ENCODE data around the gene STRN.

STRN gene

DNA sequence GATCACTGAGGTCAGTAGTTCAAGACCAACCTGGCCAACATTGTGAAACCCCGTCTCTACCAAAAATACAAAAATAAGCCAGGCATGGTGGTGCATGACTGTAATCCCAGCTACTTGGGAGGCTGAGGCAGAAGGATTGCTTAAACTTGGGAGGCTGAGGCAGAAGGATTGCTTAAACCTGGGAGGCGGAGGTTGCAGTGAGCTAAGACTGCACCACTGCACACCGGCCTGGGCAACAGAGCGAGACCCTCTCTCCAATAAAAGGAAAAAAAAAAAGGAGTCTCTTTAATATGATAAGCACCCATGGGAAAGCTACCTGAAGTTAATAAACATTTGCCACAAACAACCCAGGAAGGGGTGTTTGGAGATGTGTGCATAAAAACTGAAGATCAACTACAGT lies 2.6 kb downstream of the STRN start:
- TF ChIP-seq, protein P1, sequence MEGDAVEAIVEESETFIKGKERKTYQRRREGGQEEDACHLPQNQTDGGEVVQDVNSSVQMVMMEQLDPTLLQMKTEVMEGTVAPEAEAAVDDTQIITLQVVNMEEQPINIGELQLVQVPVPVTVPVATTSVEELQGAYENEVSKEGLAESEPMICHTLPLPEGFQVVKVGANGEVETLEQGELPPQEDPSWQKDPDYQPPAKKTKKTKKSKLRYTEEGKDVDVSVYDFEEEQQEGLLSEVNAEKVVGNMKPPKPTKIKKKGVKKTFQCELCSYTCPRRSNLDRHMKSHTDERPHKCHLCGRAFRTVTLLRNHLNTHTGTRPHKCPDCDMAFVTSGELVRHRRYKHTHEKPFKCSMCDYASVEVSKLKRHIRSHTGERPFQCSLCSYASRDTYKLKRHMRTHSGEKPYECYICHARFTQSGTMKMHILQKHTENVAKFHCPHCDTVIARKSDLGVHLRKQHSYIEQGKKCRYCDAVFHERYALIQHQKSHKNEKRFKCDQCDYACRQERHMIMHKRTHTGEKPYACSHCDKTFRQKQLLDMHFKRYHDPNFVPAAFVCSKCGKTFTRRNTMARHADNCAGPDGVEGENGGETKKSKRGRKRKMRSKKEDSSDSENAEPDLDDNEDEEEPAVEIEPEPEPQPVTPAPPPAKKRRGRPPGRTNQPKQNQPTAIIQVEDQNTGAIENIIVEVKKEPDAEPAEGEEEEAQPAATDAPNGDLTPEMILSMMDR (IDR thresholded peaks at IDR 0.05; ENCODE audit: insufficient read depth, low read depth, low read length, missing control alignments), result no peak
- H3K4me3 ChIP-seq (ENCODE audit: low read depth, low read length), result no peak overlapping the region

DNA sequence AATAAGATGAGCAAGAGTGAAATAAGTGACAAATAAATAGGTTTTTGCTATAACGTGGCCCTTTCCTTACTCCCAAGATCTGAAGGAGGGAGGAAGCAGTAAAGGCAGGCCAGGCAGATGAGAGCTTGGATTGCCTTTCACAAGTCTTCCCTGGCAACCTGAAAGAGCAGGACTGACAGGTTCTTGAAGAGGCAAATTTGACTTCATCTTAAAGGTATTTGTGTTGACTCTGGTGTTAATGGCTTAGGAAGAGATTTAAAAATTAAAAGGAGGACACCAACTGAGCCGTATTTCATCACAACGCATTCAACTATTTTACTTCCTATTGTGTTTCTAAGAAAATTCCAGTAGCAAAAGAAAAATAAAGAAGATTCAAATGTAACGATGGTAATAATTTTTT lies 3.2 kb downstream of the STRN start:
- DNase-seq (ENCODE audit: low read depth), result no peak
- TF ChIP-seq, protein P1 (IDR thresholded peaks at IDR 0.05; ENCODE audit: insufficient read depth, low read depth, low read length, missing control alignments), result no peak
- H3K4me3 ChIP-seq (ENCODE audit: low read depth, low read length), result no peak overlapping the region

More for the DNA sequence above, 2.6 kb downstream of the STRN start:
- DNase-seq (ENCODE audit: low read depth), result no peak

DNA sequence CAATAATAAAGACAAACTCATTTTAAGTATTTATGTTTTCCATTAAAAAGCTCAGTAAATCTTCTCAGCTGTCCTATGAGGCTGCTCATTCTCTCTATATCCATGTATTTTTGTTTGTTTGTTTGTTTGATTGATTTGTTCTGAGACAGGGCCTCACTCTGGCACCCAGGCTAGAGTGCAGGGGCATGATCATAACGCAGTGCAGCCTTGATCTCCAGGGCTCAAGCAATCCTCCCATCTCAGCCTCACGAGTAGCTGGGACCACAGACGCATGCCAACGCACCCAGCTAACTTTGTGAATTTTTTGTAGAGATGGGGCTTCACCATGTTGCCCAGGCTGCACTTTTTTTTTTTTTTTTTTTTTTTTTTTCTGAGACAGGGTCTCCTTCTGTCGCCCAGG lies 5.6 kb downstream of the STRN start:
- DNase-seq (ENCODE audit: low read depth), result no peak
- TF ChIP-seq, protein P1 (IDR thresholded peaks at IDR 0.05; ENCODE audit: insufficient read depth, low read depth, low read length, missing control alignments), result no peak
- H3K4me3 ChIP-seq (ENCODE audit: low read depth, low read length), result no peak overlapping the region

DNA sequence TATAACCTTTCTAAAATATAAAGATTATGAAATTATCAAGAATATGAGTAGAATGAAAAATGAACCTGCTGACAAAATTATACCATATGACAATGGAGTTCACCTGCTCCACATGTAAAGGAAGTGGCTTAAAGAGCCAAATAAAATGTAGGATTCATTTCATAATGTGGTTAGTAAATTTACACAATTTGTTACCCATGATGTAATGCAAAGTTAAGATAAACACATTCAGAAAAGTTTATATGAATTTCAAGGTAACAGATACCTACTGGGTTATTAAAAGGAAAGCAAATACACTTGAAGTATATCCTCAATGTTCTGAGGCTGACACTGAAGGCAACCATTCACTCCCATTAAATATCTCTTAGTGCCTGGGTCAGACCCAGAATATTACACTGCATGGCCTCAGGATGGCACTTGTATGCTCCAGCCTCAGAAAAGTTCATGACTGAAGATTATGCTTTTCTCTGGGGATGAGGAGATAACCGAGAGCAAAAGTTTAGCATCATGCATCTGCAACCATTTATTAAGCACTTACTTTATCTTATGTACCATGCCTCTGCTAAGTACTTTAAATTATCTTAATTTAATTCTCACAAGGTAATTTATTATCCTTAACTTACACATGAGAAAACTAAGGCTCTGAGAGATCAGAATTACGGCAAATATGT lies 6.2 kb downstream of the STRN start:
- no peak for DNase-seq (ENCODE audit: low read depth)
- no peak overlapping the region for H3K4me3 ChIP-seq (ENCODE audit: low read depth, low read length)
- TF ChIP-seq, protein P1 (IDR thresholded peaks at IDR 0.05; ENCODE audit: insufficient read depth, low read depth, low read length, missing control alignments), result no peak

DNA sequence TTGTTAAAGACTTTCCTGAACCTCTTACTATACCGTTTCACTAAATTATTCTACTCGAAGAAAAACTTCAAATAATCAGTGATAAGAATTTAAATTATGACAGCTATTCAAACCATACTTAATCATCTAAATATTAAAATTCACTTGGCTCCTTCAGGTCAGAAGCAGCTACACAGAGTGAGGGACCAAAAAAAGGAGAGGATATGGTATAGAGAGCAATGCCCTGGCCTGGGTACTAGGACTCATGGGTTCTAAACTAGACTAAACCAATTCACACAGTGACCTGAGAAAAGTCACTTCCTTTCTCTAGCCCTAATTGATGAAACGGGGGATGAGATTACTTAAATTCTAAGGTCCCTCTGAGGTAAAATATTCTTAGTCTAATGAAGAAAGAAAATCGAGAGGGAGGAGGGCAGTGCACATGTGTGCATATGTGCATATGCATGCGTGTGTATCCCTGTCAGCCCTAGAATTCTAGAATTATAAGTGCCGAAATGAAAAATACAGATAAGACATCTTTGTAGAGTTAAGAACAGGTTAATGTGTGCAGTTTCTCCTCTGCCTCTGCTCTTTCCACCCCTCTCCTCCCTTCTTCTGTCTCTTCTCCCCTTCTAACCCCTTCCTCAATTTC lies 11.2 kb downstream of the STRN start:
- DNase-seq (ENCODE audit: low read depth), result no peak
- TF ChIP-seq, protein P1 (IDR thresholded peaks at IDR 0.05; ENCODE audit: insufficient read depth, low read depth, low read length, missing control alignments), result no peak
- no peak overlapping the region for H3K4me3 ChIP-seq (ENCODE audit: low read depth, low read length)

DNA sequence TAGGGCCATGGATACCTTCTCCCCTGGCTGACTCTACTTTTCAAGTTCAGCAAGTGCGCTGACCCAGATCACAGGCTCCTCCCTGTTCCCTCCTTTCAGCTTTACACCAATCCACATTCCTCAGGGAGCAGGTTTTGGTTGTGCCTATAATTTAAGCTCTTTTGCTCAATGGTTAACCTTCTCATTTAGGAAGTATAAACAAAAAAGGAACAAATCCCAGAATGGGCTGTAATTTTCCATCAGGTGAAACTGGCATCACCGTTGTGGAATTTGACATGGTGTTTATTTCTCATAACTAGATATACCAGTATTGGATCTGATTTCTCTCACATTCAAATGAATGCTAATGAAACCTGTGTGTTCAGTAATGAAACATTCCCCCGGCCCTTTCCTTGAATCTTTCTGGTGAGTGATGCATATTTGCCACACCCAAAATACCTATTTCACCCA lies 13.6 kb downstream of the STRN start:
- TF ChIP-seq, protein P1 (IDR thresholded peaks at IDR 0.05; ENCODE audit: insufficient read depth, low read depth, low read length, missing control alignments), result no peak
- no peak overlapping the region for H3K4me3 ChIP-seq (ENCODE audit: low read depth, low read length)
- DNase-seq (ENCODE audit: low read depth), result no peak
